H4 (cell line): ENCODE results near the gene MAP4K2. TPM values are rescaled to one million over a fixed set of nuclear protein-coding genes. Genes with fewer than 3 reads are reported as not detected.
"Not testable (repeated sequence)": the region's sequence is repeated elsewhere in the genome, so short reads cannot be mapped to it uniquely, and the experiment has no call there.

Source experiments
- DNase-seq: peaks from one replicate; pipeline ENCODE4 v3.0.0-alpha.2; 2015; ENCODE audit warnings: low spot score
- total RNA-seq: library from RNA; depleted of rRNA; stranded (reverse); fragments of >200 nt; shearing (Covaris generic); gene quantifications from 2 replicates; pipeline ENCODE4 v1.2.3, GENCODE V29; 2014; rRNA removed

Gene MAP4K2
- total RNA-seq: 18.0 and 40.9 TPM in 2 replicates

DNA sequence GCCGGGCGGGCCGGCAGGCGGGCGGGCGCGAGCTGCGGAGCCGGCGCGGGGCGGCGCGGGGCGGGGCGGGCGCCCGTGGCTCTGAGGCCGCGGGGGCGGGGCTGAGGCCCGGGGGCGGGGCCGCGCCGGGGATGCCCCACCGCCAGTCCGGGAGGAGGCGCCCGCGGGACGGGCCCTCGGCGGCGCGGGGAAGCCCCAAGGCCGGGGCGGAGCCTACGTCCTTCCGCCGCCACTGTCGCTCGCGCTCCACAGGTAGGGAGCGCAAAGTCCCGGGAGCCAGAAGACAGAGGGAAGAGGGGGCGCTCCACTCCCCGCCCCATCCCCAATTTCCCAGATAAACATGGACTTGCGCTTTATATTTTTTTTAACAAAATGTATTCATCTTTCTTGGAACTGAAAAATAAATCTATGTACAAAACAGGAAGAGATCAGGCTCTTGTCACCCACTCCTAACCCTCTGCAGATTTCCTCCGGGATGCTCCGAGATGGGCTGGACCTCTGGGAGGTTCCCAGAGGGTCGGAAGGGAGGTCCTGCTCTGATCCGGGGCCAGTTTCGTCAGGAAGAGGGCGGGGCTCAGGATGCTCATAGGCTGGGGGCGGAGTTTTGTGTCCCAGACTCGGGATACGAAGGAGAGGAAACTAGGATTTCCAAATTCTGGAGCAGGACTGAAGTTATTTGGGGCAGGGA, at the start of gene MAP4K2:
MAP4K2 (minus strand) TSS at position 57 of the 688 bp plus-strand sequence. CDS start 65 bp downstream, outside the sequence.
- DNase-seq: peak; percentile 75

- DNase-seq: no peak
Measured at GRCh38 chr11:64851831-64852351, 48.9 kb upstream of the MAP4K2 start.

- peak; percentile 50 for DNase-seq
Measured at GRCh38 chr11:64850979-64851567, 48.1 kb upstream of the MAP4K2 start.

DNA sequence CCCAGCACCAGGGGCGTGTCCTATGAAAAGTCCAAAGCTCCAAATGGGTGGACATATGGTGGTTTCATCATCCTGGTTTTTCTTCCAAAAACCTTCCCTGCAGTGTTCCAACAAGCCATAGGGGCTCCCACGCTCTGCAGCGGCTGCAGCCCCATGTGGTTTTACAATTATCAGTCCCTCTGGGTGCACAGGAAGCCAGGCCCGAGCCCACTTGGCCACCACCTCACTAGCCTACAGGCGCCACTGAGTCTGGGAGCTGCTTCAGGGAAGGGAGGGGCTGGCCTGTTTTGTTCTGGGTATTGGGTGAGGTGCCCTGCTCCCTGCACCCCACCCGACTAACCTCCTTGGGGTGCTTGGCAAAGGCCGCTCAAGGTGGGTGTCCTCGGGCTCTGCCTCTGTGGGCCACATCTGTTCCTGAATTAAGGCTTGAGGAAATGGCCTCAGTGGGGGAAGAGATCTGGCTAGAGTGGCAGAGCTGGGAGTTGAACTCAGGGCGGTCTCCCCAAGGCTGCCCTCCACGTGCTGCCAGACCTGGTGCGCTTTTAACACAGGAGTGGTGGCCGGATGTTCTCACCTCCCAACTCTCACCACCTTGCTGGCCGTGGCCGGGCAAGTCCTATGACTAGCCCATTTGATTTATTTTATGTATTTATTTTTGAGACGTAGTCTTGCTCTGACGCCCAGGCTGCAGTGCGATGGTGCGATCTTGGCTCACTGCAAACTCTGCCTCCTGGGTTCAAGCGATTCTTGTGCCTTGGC, 46.8 kb upstream of the MAP4K2 start:
- no peak for DNase-seq

- DNase-seq: no peak
Measured at GRCh38 chr11:64848826-64849597, 46.0 kb upstream of the MAP4K2 start.

DNA sequence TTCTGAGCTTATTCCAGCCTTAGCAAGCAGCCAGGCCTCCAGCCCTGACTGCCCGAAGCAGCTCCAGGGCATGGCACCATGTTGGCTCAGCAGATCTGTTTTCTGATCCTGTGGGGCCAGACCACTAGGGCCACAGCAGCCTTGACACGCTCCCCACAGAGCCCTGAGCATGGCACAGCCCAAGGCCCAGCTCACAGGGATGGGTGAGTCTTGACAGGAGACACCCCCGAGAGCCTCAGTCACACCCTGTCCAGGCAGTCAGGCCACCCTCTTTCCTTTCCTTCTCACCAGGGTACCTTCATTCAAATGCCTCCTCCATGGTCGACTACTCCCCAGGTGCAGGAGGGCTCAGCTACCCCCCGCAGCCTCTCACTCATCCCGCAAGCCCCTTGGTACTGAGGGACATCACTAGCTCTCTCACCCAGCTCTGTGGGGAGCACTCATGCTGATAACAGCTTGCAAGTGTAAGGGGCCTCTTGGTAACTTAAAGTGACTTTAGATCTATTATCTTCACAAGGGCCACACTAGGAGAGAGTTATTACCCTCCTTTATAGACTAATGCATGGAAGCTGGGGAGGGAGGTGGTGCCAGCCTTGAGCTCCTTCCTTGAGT, 45.3 kb upstream of the MAP4K2 start:
- no peak for DNase-seq

DNA sequence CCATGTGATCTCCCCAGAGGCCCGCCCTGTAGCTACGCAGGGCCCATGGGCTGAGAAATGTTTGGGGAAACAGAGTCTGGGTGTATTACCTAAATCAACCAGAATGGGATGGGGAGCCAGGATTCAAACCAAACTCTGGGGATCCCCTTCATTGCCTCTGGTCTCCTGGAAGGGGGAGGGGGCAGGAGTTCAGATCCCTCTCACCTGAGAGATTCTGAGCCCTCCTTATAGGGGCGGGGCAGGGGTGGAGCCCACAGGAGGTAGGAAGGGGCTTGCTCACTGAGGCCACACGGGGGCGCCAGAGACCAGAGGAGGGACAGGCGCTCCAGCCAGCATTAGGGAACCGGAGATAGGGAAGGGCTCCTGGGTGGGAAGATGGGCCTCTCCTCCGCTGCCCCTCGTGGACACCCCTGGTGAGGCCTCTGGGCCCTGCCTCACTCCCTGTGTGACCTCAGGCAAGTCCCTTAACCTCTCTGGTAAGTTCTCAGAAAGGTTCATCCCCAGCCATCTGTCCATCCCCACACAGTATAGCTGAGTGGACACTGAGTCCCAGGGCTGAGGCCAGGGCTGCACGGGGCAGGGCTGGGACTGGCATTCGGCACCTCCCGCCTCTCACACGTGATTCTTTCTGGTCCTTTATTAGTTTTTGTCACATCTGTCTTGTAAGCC, 44.1 kb upstream of the MAP4K2 start:
- peak; percentile 86 for DNase-seq

GRCh38 chr11:64845776-64846129, 42.7 kb upstream of the MAP4K2 start:
- not testable (repeated sequence) for DNase-seq

DNA sequence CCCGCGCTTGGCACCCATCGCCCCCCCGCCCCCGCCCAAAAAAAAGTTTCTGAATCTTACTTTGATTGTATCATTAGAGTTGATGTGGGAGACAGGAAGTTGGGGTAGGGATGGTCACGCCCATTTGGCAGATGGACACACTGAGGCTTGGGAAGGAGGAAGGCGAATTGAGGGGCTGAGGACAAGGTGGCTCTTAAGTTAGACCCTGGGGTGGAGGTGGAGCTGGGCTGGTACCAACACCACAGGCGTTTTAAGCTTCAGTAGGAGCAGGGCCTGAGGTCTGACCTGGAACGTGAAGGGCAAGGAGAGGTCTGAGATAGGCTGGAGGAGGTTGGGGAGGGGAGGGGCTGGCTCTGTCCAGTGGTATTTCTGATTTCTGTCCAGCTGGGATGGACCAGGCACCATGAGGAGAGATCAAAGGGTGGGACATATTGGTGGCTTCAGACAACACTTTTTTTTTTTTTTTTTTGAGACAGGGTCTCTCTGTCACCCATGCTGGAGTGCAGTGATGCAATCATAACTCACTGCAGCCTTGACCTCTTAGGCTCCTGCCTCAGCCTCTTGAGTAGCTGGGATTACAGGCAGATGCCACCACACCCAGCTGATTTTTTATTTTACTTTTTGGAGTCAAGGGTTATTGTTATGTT, 42.2 kb upstream of the MAP4K2 start:
- DNase-seq: no peak

DNA sequence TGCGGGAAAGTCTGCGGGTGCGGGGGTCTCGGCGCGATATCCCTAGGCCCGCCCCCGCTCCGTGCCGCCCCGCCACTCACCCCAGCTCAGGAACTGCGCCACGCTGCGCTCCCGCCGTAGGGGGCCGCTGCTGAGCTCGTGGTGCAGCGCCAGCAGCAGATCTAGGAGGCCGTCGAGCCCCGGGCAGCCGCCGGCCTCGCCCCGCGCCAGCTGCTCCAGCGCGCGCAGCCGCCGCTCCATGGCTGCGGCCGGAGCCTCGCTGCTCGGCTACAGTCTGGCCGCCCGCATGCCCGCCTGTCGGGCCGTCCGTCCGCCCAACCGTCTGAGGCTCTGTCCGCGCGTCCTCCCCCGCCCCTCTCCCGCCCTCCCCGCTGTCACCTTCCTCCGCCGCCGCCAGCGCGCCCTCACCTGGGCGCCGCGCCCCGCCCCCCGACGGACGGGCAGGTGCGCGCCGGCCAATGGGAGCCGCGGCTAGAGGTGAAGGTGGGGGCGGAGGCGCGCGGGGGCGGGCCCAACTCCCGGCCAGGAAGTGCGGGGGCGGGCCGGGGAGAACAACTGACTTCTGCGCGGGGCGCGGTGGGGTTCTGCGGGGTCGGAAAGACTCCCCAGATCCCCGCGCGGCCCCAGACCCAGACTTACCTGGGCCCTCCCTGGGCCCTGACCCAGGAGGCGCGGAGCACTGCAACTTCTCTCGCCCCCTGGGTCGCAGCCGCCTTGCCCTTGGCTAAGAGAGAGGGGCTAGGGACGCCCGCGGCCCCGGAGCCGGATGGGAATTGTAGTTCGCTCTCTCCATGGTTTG, 41.5 kb upstream of the MAP4K2 start, which contains the start of gene CDC42BPG:
CDC42BPG (minus strand) TSS at position 324 of the 799 bp plus-strand sequence; CDS start at position 240, 84 bp downstream.
- no peak for DNase-seq

DNA sequence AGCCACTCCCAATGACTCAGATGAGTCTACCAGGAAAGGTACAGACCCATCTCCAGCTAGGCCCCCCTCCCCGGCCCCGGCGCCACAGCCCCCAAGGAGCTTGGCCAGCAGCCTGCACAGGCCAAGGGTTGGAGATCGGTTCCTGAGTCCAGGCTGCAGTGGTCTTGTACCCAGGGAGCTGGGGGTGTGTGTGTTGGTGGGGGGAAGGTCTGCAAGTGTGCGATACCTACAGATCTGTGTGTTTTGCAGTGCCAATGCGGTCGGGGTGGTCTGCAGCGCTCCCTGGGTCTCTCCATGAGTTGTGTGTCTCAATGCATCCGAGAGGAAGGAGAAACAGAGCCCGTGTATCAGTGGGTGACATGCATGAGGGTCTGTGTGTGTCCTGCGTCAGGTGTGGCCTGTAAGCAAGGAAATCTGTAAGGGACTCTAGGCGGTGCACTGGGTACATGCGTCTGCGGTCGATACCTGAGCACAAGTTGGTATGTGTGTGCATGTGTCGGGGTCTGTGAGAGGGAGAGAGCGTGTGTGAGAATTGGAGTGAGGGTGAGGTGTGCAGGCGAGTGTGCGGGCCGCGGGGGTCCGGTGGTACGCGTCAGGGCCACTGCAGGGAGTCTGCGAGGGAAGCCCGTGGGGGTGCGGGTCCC, 40.8 kb upstream of the MAP4K2 start:
- DNase-seq: no peak

- no peak for DNase-seq
Measured at GRCh38 chr11:64842851-64843685, 40.1 kb upstream of the MAP4K2 start.

DNA sequence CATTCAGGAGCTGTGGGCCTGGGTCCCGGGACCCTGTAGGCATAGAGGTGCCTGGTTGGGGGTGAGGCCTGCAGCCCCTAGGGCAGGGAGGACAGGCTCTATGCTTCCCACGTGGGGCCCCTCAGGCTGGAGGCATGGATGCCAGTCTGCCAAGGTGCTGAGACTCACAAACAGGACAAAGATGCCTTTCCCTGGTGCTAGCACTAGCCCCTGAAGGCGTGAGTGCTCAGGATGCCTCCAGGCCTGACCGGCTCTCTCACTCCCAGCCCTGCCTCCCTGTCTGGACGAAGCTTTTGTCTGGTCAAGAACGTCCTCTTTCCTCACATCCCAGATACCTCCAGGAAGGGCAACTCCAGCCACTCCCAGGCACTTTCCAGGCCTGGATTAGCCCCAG, 39.3 kb upstream of the MAP4K2 start:
- DNase-seq: no peak

DNA sequence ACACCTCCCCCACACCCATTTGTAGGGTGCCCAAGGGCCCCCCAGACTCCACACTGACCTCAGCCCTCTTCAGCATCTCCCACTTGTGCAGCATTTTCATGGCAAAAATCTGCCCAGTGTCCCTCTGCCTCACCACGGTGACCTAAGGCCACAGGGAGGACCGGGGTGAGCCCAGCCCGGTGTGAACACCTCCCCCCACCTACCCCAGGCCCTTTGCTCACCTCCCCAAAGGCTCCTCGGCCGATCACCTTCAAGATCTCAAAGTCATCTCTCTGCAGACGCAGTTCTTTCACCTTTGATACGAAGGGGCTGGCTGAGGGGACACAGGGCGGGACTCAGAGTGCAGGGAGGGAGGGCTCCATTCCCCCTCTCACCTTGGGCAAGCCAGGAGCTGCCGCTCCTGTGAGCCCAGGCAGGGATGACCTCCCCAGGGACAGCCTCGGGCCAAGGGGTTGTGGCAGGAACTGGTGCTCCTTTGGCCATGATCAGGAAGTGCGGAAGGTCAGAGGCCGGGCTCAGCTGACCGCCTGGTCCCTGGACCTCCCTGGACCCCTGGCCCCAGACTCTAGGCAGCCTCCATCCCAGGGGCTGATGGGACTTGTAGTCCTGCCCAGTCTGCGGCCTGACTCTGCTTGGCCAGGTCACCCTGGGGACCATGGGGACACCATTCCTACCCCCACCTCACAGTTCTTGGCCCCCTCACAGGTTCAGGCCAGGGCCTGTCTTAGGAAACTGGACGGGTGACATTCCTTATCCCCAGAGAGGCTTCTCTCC, 38.8 kb upstream of the MAP4K2 start:
- no peak for DNase-seq

DNA sequence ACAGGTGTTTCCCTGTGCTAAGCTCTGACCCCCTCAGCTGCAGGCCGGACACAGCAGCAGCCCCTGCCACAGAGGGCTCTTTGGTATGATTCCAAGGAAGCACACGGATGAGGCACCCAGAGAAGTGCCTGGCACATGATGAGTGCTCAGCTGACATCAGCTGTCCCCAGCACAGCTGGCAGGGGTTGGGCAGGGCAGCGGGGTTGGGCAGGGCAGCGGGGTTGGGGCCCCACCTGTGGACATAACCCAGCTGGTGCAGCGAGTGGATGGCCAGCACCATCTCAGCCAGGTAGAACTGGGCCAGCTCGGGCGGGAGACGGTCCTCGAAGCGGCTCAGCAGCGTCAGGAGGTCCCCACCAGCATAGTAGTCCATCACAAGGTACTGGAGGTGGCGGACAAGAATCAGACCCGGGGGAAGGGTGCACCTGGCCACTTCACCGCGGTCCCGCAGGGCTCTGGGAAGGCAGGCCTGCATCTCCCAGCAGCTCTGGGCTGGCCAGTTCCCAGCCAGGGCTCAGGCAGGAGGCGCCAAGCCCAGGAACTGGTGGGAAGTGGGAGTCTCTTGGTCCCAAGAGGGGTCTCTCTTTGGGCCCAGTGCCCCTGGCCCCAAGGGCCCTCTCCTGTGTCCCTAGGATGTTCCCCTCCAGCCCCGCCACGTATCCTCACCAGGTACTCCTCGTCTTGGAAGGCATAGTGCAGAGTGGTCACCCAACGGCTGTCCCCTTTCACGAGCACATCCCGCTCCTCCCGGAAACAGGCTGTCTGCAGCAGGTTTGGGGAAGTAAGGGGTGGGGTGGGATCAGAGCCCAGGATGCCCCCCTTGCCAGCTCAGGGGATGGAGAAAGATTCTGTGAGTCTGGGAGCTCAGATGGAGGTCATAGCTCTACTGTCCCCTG, 37.1 kb upstream of the MAP4K2 start:
- no peak for DNase-seq

DNA sequence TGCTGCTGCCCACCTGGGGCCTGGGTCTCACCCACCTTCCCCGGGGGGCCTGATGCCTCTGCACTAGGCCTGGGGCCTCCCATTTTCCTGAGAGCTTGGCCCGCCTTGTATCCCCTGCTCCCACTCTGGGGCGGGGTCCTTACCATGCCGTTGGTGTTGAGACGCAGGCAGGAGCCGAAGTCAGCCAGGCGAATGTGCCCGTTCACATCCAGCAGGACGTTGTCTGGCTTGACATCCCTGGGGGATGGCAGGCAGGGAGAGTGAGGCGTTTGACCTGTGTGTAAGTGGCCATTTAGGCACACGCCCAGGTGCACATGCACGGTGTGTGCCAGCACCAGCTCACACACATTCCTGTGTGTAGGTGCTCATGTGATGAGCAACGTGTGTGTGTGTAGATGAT, 36.3 kb upstream of the MAP4K2 start:
- DNase-seq: no peak
